ENCODE data around the gene SMG6. TPM values are rescaled to one million over a fixed set of nuclear protein-coding genes. Genes with fewer than 3 reads are reported as not detected.
A peak's percentile ranks its signal among the peaks of the same experiment; 100 is the strongest.

Gene SMG6
- total and polyA plus RNA-seq, 2 donors (not counting 3 experiments of a cell fraction or from before 2014, with no cell fraction given) = 40.1 to 42.2 TPM

- POLR2A ChIA-PET = interaction anchor here (1.0 to 2.1 kb wide), 5 partner anchors 10 to 22 kb away, joined by 3 to 11 read pairs (median 6); no protein-coding TSS in a partner anchor
- H4K20me1 ChIP-seq (replicated peaks; ENCODE audit: control insufficient read depth, extremely low read depth, insufficient read depth, low read length) = no peaks in the 10 kb centered on the region
- peaks cover 0 to 4% of the 10 kb centered on the region in 2 experiments for H3K36me3 ChIP-seq (ENCODE audit: control insufficient read depth in 2 of 2, extremely low read depth in 1 of 2, insufficient read depth in 2 of 2, low read length in 2 of 2)
- DNase-seq (ENCODE audit: low read depth, low spot score) (peak; percentile 87), FAIRE-seq (no peak)
- peak overlapping the region; percentile 41 for H3K9ac ChIP-seq (replicated peaks; ENCODE audit: extremely low read depth, insufficient read depth, low read length)
- H3K27me3 ChIP-seq (ENCODE audit: control insufficient read depth in 2 of 2, insufficient read depth in 2 of 2, low read length in 2 of 2) = no peaks in the 10 kb centered on the region
- H3K27ac ChIP-seq (ENCODE audit: insufficient read depth, low read depth, low read length) = peak overlapping the region; percentile 88
- CTCF ChIA-PET = interaction anchor here (0.8 to 2.8 kb wide), 9 partner anchors 13 to 134 kb away, joined by 3 to 15 read pairs (median 6); no protein-coding TSS in a partner anchor
- peaks cover 40% of the 10 kb centered on the region for H3K4me1 ChIP-seq (ENCODE audit: control insufficient read depth, extremely low read depth, insufficient read depth, low read length)
- TF ChIP-seq CTCF (IDR thresholded peaks at IDR 0.05; ENCODE audit: extremely low read depth in 1 of 2, insufficient read depth in 1 of 2, low read depth in 1 of 2, low read length in 2 of 2) = no peak
- no peak for TF ChIP-seq MAX (IDR thresholded peaks at IDR 0.05; ENCODE audit: insufficient read depth, insufficient read length)
- TF ChIP-seq JUN (IDR thresholded peaks at IDR 0.05; ENCODE audit: borderline replicate concordance, insufficient read depth, insufficient read length, low read depth) = no peak
- TF ChIP-seq MYC (IDR thresholded peaks at IDR 0.05; ENCODE audit: low read depth, low read length) = no peak
- TF ChIP-seq EZH2 (IDR thresholded peaks at IDR 0.05; ENCODE audit: borderline replicate concordance, low read depth, low read length, severe bottlenecking) = no peak
- no peak for TF ChIP-seq GATA2 (IDR thresholded peaks at IDR 0.05; ENCODE audit: insufficient read depth, insufficient read length, low read depth, low read length)
- H2AFZ ChIP-seq (ENCODE audit: low read depth, low read length) = no peak overlapping the region
- no TSS peak for BruUV-seq (replicated peaks)
- dilution Hi-C loops (cut with MboI; ENCODE audit: extremely low pct_ligation_motif_present, low sequenced_read_pairs) (no loop called here), intact Hi-C loops (cut with micrococcal nuclease) (loop anchor here (1.0 kb wide), 5 partner anchors 12 to 124 kb away; no protein-coding TSS in a partner anchor)
- H3K9me3 ChIP-seq (replicated peaks; ENCODE audit: control insufficient read depth, insufficient read depth, low read length) = no peaks in the 10 kb centered on the region
- no peaks in the 10 kb centered on the region for H3K9me1 ChIP-seq (replicated peaks; ENCODE audit: control insufficient read depth, extremely low read depth, insufficient read depth, low read length)
- no peak overlapping the region for H3K4me2 ChIP-seq (ENCODE audit: insufficient read depth, low read length)
- no peak overlapping the region for H3K4me3 ChIP-seq (replicated peaks in 1 of 3; ENCODE audit: insufficient read depth in 1 of 3, low read depth in 1 of 3, low read length in 3 of 3)
- no peaks in the 10 kb centered on the region for H3K79me2 ChIP-seq (ENCODE audit: control insufficient read depth, insufficient read depth, low read length)
These were observed 111.8 kb downstream of the SMG6 start for GRCh38 chr17:2191785-2192184.
